ENCODE results near the gene AQP11.

DNA sequence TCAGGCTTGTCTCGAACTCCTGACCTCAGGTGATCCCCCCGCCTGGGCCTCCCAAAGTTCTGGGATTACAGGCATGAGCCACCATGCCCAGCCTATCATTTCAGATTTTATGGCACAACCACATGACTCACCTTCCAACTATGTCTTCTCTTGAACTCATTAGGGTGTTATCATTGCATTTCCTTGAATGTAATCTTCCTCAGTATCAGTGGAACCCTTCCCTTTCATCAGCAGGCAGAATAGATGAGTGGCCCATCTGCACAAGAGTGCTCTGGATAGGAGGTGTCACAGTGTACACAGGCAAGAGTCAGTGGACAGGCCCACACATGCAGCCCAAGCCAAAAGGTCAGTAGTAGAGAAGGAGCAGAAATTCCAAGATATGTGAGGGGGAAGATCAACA is 29.1 kb upstream of the AQP11 start:
- TF ChIP-seq CTCF (IDR thresholded peaks at IDR 0.05) (no peak), POLR2A (IDR thresholded peaks at IDR 0.05) (no peak)
